HEK293T (cell line): ENCODE results near the gene ZNF746.

ENCODE experiments used
- CTCF ChIA-PET: fragments of 350-600 bp; formaldehyde crosslinking; extraction: SDS; loops from one replicate; lab custom pipeline; 2021; ENCODE audit warnings: antibody characterized with exemption, inconsistent platforms; lab: Yijun Ruan, JAX
- POLR2A ChIA-PET: fragments of 350-600 bp; formaldehyde crosslinking; extraction: SDS; loops from one replicate; lab custom pipeline; 2020; ENCODE audit warnings: antibody characterized with exemption, inconsistent platforms; lab: Yijun Ruan, JAX
- DNase-seq: peaks from one replicate; pipeline ENCODE4 v3.0.0; 2012; ENCODE audit warnings: mixed read lengths; ENCODE audit errors: extremely low spot score
- ARNT ChIP-seq: fragments of 450-650 bp; IDR thresholded peaks from 2 replicates; pipeline ENCODE4 v1.6.1; 2017; ENCODE audit warnings: mild to moderate bottlenecking
- BHLHE40 ChIP-seq: fragments of 450-650 bp; IDR thresholded peaks from 2 replicates; pipeline ENCODE4 v1.6.1; 2016; ENCODE audit warnings: mild to moderate bottlenecking, moderate library complexity, borderline replicate concordance
- CTBP1 ChIP-seq: fragments of 450-650 bp; IDR thresholded peaks from 2 replicates; pipeline ENCODE4 v1.6.1; 2016; ENCODE audit warnings: borderline replicate concordance
- ELF4 ChIP-seq: fragments of 450-650 bp; IDR thresholded peaks from 2 replicates; pipeline ENCODE4 v1.6.1; 2017; ENCODE audit warnings: antibody characterized with exemption
- FOXA1 ChIP-seq: fragments of 450-650 bp; IDR thresholded peaks from 2 replicates; pipeline ENCODE4 v1.6.1; 2016; ENCODE audit warnings: mild to moderate bottlenecking
- FOXK2 ChIP-seq: fragments of 450-650 bp; IDR thresholded peaks from 2 replicates; pipeline ENCODE4 v1.6.1; 2016; ENCODE audit warnings: mild to moderate bottlenecking
- FOXM1 ChIP-seq: fragments of 450-650 bp; IDR thresholded peaks from 2 replicates; pipeline ENCODE4 v1.6.1; 2017; ENCODE audit warnings: mild to moderate bottlenecking, borderline replicate concordance
- HDGF ChIP-seq: fragments of 450-650 bp; IDR thresholded peaks from 2 replicates; pipeline ENCODE4 v1.6.1; 2017; ENCODE audit warnings: antibody characterized with exemption, borderline replicate concordance
- L3MBTL2 ChIP-seq: fragments of 450-650 bp; conservative IDR thresholded peaks from 2 replicates; pipeline ENCODE4 v1.6.1; 2016; ENCODE audit warnings: mild to moderate bottlenecking
- LEF1 ChIP-seq: fragments of 450-650 bp; IDR thresholded peaks from 2 replicates; pipeline ENCODE4 v1.6.1; 2017; ENCODE audit warnings: mild to moderate bottlenecking, borderline replicate concordance
- NFRKB ChIP-seq: fragments of 450-650 bp; IDR thresholded peaks from 2 replicates; pipeline ENCODE4 v1.6.1; 2016; ENCODE audit warnings: mild to moderate bottlenecking, moderate library complexity
- SP1 ChIP-seq: fragments of 450-650 bp; IDR thresholded peaks from 2 replicates; pipeline ENCODE4 v1.6.1; 2017
- SUZ12 ChIP-seq: fragments of 450-650 bp; IDR thresholded peaks from 2 replicates; pipeline ENCODE4 v1.6.1; 2016; ENCODE audit warnings: mild to moderate bottlenecking
- TARDBP ChIP-seq: fragments of 450-650 bp; IDR thresholded peaks from 2 replicates; pipeline ENCODE4 v1.6.1; 2016
- ZNF384 ChIP-seq: fragments of 450-650 bp; IDR thresholded peaks from 2 replicates; pipeline ENCODE4 v1.6.1; 2016
- TF ChIP-seq, protein P1 (sequence below): fragments of 450-650 bp; IDR thresholded peaks from 2 replicates; pipeline ENCODE4 v1.6.1; 2016

The ZNF746 gene

DNA sequence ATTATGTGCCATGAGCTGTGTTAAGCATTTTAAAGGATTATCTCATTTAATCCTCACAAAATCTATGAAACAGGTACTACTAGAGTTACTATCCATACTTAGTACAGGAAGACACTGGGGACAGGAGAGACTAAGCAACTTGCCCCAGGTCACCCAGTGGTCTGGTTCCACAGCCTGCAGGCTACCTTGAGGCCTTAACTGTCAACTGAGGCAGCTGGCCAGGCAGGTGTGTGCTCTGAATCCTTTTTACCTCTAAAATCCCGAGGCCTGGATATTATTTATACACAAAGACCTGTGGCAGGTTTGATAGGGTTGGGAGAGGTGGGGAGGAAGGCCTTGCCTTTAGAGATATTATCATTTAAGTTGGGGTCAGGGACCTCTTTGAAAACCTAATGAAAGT lies 39.8 kb downstream of the ZNF746 start:
- POLR2A ChIA-PET: interaction anchor here (1.2 to 1.8 kb wide), 2 partner anchors 38 to 99 kb away, joined by 3 to 6 read pairs; no protein-coding TSS in a partner anchor
- DNase-seq: no peak
- TF ChIP-seq SUZ12: no peak
- no peak for TF ChIP-seq SP1
- no peak for TF ChIP-seq TARDBP
- TF ChIP-seq, protein P1, sequence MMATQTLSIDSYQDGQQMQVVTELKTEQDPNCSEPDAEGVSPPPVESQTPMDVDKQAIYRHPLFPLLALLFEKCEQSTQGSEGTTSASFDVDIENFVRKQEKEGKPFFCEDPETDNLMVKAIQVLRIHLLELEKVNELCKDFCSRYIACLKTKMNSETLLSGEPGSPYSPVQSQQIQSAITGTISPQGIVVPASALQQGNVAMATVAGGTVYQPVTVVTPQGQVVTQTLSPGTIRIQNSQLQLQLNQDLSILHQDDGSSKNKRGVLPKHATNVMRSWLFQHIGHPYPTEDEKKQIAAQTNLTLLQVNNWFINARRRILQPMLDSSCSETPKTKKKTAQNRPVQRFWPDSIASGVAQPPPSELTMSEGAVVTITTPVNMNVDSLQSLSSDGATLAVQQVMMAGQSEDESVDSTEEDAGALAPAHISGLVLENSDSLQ: no peak
- no peak for TF ChIP-seq NFRKB
- TF ChIP-seq L3MBTL2: no peak
- CTCF ChIA-PET: no interaction called here

DNA sequence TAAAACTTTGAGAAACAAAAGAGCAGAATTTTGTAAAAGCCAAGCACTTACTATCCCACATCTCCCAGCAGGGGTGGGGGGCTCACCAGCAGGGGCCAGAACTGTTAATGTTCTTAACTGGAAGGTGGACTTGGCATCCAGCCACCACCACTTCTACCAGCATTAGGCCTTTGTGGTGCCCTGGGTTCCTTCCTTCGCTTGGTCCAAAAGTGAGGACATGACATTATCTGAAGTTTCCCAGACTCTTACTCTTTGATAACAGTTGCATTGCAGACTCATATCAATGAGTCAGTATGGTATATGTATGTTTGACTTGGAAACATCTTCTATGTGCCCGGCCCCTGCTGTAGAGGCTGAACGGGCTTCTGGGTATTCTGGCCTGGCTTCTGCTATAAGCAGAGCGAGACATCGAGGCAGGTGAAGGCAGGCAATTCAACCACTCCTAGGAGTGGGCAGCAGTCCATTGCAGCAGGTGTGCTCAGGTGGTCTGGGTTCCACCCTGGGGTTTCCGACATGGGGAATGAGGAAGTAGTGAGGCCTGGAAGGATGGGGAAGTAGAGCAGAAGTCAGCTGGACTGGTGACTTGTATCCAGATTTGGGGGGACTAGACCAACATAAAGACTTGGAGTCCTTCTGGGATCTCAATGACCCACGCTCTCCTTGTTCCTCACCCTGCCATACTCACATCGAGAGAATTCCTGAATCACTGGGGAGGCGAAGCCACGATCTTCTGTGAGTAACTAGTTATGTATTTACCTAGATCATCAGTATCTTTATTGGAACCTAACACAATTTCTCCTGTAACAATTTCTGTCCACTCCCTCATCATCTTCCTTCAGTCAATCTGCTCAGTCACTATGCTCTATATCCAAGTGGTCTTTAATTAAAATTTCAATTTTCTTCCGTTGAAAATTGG lies 40.8 kb downstream of the ZNF746 start:
- POLR2A ChIA-PET: no interaction called here
- no peak for DNase-seq
- no peak for TF ChIP-seq FOXK2
- TF ChIP-seq ARNT: no peak
- TF ChIP-seq, protein P1: no peak
- no peak for TF ChIP-seq FOXM1
- no peak for TF ChIP-seq TARDBP
- TF ChIP-seq L3MBTL2: no peak
- TF ChIP-seq HDGF: no peak
- no peak for TF ChIP-seq ELF4
- no peak for TF ChIP-seq BHLHE40
- no peak for TF ChIP-seq CTBP1
- no peak for TF ChIP-seq SP1
- no peak for TF ChIP-seq LEF1
- no peak for TF ChIP-seq ZNF384
- TF ChIP-seq FOXA1: no peak
- TF ChIP-seq SUZ12: no peak
- no peak for TF ChIP-seq NFRKB
- CTCF ChIA-PET: interaction anchor here (0.6 kb wide), 1 partner anchor 56 kb away, joined by 3 read pairs; no protein-coding TSS in a partner anchor

DNA sequence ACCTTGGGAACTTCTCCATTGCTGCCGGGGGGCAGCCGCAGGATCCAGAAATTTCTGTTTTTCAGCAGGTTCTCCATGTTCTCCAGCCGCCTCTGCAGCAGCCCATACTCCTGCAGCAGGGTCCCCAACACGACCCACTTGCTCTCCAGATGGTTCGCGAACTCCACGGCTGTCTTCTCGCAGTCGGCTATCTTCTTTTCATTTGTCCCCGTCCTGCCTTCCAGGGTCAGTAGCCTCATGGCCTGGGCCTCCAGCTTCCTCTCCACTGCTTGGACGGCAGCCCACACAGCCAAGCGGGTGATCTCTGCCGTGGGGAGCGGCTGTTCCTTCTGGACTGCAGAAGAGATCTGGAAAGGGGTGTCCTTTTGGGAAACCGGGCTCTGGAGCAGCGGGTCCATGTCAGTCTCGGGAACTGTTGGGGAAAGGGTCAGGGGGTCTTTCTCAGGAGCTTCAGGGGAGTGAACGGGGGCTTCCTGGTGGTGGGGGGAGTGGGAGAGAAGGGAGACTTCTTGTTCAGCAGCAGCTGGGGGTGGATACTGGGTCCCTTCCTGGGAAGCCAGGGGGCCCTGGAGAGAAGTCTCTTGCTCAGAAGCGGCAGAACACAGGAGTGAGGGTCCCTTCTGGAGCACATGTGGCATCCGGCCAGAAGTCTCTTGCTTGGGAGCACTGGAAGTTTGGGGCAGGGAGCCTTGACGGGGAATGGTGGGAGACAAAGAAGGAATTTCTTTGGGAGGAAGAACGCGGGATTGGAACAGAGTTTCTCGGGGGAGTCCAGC lies 42.2 kb downstream of the ZNF746 start:
- TF ChIP-seq HDGF (no peak), FOXK2 (no peak), FOXM1 (no peak), ZNF384 (no peak), ELF4 (no peak), CTBP1 (no peak), TARDBP (no peak), SUZ12 (no peak), LEF1 (no peak), BHLHE40 (no peak), ARNT (no peak), FOXA1 (no peak), NFRKB (no peak), SP1 (no peak), L3MBTL2 (no peak)
- TF ChIP-seq, protein P1: no peak
- POLR2A ChIA-PET: no interaction called here
- CTCF ChIA-PET: no interaction called here
- no peak for DNase-seq

DNA sequence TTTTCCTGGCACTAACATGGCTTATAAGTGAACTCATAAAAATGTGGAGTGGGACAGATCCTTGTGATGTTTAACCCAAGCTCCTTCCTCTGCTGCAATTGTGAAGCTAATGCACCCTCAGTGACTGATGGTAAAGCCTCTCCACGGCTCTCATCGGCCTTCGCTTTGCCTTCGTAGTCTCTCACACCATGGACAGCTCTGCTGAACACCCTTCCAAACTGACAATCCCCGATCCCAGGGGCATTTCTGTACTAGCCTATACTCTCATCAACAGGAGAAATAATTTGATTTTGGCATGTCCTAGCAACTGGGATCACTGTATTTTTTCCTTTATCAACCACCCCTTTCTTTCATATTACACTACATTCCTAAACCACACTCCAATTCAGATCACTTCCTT lies 42.9 kb downstream of the ZNF746 start:
- ChIA-PET CTCF (no interaction called here), POLR2A (no interaction called here)
- TF ChIP-seq FOXM1 (no peak), FOXK2 (no peak), BHLHE40 (no peak), FOXA1 (no peak), SUZ12 (no peak), ELF4 (no peak), L3MBTL2 (no peak), SP1 (no peak), TARDBP (no peak), HDGF (no peak)
- TF ChIP-seq, protein P1: no peak
- no peak for DNase-seq

DNA sequence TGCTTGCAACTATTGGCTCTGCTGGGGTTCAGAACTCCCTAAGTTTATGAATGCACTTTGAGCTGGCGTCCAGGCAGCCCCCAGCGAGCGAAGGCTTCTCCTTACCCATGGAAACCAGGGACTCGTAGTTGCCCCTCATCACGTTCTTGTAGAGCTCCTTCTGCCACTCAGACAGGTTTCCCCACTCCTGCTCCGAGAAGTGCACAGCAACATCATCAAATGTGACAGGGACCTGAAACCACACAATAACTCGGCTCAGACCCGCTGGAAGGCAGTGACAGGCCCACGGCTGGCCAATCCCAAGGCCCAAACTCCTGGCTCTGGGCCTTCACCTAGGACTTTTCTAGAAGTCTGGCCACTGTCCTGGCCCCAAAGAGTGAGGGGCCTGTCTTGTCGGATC lies 43.6 kb downstream of the ZNF746 start:
- POLR2A ChIA-PET: no interaction called here

More for the DNA sequence above, 43.6 kb downstream of the ZNF746 start:
- no peak for TF ChIP-seq L3MBTL2
- no peak for TF ChIP-seq LEF1
- TF ChIP-seq, protein P1: no peak
- no peak for TF ChIP-seq ARNT
- no peak for TF ChIP-seq ELF4
- TF ChIP-seq TARDBP: no peak
- no peak for TF ChIP-seq SUZ12
- no peak for TF ChIP-seq HDGF
- no peak for TF ChIP-seq NFRKB
- no peak for TF ChIP-seq FOXK2
- no peak for TF ChIP-seq SP1
- TF ChIP-seq BHLHE40: no peak
- no peak for TF ChIP-seq FOXM1
- no peak for TF ChIP-seq CTBP1
- TF ChIP-seq FOXA1: no peak
- TF ChIP-seq ZNF384: no peak
- CTCF ChIA-PET: no interaction called here
- DNase-seq: no peak
